Gastrocnemius medialis (tissue), 4 donors: ENCODE data around the gene ALS2CL. TPM values are rescaled to one million over a fixed set of nuclear protein-coding genes. Genes with fewer than 3 reads are reported as not detected.

ENCODE experiments used
- ATAC-seq, 2 donors: fragments of 150-250 bp; one replicate each; pipeline ENCODE4 v1.9.1; 2016
- DNase-seq, 2 donors: peaks; one replicate each; pipeline ENCODE4 v3.0.0-alpha.2; 2019
- H3K27ac ChIP-seq, 4 donors: fragments of 200-600 bp; sonication (generic); 1 replicate in 1 of 4; 2 replicates in 3 of 4; pipeline ENCODE4 v1.5.1; 2016 to 2018; ENCODE audit warnings: mild to moderate bottlenecking in 2 of 4, moderate library complexity in 1 of 4
- H3K27me3 ChIP-seq, 3 donors: fragments of 200-600 bp; sonication (generic) in 2 of 3; 1 replicate in 1 of 3; 2 replicates in 2 of 3; pipeline versions ENCODE4 v1.5.1 to v1.6.0; 2016 to 2019; ENCODE audit warnings: mild to moderate bottlenecking in 1 of 3, moderate library complexity in 1 of 3
- H3K36me3 ChIP-seq, 2 donors: fragments of 200-600 bp; sonication (generic) in 1 of 2; one replicate each; pipeline ENCODE4 v1.5.1; 2017 to 2018
- H3K4me1 ChIP-seq, 2 donors: fragments of 200-600 bp; sonication (generic) in 1 of 2; one replicate each; pipeline ENCODE4 v1.5.1; 2016 to 2017; ENCODE audit warnings: mild to moderate bottlenecking in 2 of 2
- H3K4me3 ChIP-seq, 4 donors: fragments of 200-600 bp; sonication (generic) in 3 of 4; 1 replicate in 1 of 4; 2 replicates in 3 of 4; pipeline ENCODE4 v1.5.1; 2016 to 2019; ENCODE audit warnings: mild to moderate bottlenecking in 2 of 4
- H3K9me3 ChIP-seq, 3 donors: fragments of 200-600 bp; sonication (generic) in 2 of 3; 1 replicate in 1 of 3; 2 replicates in 2 of 3; pipeline ENCODE4 v1.5.1; 2016 to 2019
- POLR2A ChIP-seq, 2 donors: fragments of 450-650 bp; IDR thresholded peaks; one replicate each; pipeline ENCODE4 v1.6.1; 2017; ENCODE audit warnings: antibody characterized with exemption in 2 of 2, mild to moderate bottlenecking in 2 of 2, moderate library complexity in 2 of 2
- in situ Hi-C, 4 donors: fragments of 200-750 bp; cut with MboI; loops; one replicate each; pipeline versions ENCODE4 v1.15.0 to v1.8.0; 2017; ENCODE audit warnings: low sequenced_read_pairs in 4 of 4
- intact Hi-C: fragments of 100-400 bp; cut with DNase I; formaldehyde crosslinking; loops from one replicate; pipeline ENCODE4 v1.15.1; 2023; ENCODE audit warnings: low total_unique reads
- total RNA-seq, 4 donors: library from RNA; depleted of rRNA; stranded (reverse); fragments of >200 nt; gene quantifications; one replicate each; pipeline versions ENCODE4 v1.1.0 to v1.2.3, GENCODE V29; 2016
- TF ChIP-seq, protein P1 (sequence below), 5 experiments: fragments of 450-650 bp in 3 of 5; fragments of 200-600 bp in 2 of 5; sonication (generic) in 2 of 5; IDR thresholded peaks in 4 of 5; conservative IDR thresholded peaks in 1 of 5; 1 replicate in 4 of 5; 2 replicates in 1 of 5; pipeline ENCODE4 v1.5.1; 2016 to 2019; ENCODE audit warnings: antibody characterized with exemption in 5 of 5, mild to moderate bottlenecking in 3 of 5, moderate library complexity in 3 of 5

ALS2CL gene
- total RNA-seq, 4 donors from 2014 or later, result 3.8 to 13.2 (median 6.2) TPM

DNA sequence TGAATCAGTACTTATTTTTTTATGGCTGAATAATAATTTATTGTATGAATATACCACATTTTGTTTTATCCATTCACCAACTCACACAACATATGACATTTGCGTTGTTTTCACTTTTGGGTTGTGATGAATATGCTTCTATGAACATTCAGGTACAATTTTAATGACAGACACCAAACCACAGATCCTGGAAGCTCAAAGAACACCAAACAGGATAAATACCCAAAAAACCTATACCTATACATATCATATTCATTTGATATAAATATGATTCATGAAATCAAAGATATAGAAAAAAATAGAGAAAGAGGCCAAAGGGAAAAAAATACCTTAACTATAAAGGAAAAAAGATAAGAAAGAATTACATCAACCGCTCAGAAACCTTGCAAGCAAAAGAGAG is 45.4 kb downstream of the ALS2CL start:
- in situ Hi-C loops, result no loop called here
- H3K4me3 ChIP-seq, result no peak overlapping the region
- H3K36me3 ChIP-seq, result no peaks in the 10 kb centered on the region
- ATAC-seq (no peak), DNase-seq (no peak)
- TF ChIP-seq, protein P1, sequence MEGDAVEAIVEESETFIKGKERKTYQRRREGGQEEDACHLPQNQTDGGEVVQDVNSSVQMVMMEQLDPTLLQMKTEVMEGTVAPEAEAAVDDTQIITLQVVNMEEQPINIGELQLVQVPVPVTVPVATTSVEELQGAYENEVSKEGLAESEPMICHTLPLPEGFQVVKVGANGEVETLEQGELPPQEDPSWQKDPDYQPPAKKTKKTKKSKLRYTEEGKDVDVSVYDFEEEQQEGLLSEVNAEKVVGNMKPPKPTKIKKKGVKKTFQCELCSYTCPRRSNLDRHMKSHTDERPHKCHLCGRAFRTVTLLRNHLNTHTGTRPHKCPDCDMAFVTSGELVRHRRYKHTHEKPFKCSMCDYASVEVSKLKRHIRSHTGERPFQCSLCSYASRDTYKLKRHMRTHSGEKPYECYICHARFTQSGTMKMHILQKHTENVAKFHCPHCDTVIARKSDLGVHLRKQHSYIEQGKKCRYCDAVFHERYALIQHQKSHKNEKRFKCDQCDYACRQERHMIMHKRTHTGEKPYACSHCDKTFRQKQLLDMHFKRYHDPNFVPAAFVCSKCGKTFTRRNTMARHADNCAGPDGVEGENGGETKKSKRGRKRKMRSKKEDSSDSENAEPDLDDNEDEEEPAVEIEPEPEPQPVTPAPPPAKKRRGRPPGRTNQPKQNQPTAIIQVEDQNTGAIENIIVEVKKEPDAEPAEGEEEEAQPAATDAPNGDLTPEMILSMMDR (IDR thresholded peaks at IDR 0.05 in 4 of 5, conservative IDR thresholded peaks at IDR 0.05 in 1 of 5), result no peak
- no peak for TF ChIP-seq POLR2A (IDR thresholded peaks at IDR 0.05)
- intact Hi-C loops, result no loop called here
- H3K9me3 ChIP-seq, result no peaks in the 10 kb centered on the region
- no peaks in the 10 kb centered on the region for H3K4me1 ChIP-seq
- H3K27ac ChIP-seq, result no peak overlapping the region
- no peaks in the 10 kb centered on the region for H3K27me3 ChIP-seq

DNA sequence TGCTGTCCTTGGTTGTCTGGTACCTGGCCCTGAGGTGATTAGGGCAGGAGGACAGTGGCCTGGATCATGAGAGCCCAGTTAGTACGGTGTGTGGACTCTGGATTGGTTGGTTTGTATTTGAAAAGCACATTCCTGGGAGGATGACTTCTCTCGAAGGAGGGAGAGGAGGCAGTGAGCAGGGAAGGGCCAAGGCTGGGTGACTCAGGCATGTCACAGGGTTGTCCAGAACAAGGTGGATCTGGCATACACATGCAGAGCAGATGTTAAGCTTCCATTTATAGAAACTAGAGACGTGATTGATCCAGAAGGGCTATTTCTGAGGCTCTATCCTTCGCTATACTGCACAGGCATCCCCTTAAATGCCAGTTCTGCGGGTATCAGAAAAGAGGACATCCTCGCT is 46.8 kb downstream of the ALS2CL start:
- intact Hi-C loops, result no loop called here
- Histone ChIP-seq H3K36me3 (no peaks in the 10 kb centered on the region), H3K27ac (no peak overlapping the region), H3K4me1 (no peaks in the 10 kb centered on the region), H3K4me3 (no peak overlapping the region), H3K27me3 (no peaks in the 10 kb centered on the region), H3K9me3 (no peaks in the 10 kb centered on the region)
- DNase-seq, result no peak
- no peak for TF ChIP-seq POLR2A (IDR thresholded peaks at IDR 0.05)
- TF ChIP-seq, protein P1 (IDR thresholded peaks at IDR 0.05 in 4 of 5, conservative IDR thresholded peaks at IDR 0.05 in 1 of 5), result no peak
- ATAC-seq, result peak in 1 of 2 donors; percentile 93
- in situ Hi-C loops, result no loop called here

DNA sequence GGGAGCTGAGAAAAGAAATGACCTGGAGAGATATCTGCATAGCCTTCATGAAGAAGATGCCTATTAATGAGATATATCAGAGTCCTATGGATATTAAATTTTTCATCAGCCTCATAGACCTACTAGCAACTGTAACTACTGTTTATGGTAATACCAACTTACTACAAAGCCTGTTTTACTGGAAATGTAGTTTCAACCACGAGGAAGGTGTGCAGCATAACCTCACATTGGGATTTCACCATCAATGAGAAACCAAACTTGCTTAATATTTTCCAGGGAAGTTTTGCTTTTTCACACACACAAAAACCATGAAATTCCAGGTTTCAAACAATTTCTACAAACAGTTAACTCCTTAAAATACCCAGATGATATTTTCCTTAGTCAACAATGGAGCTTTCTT is 49.8 kb downstream of the ALS2CL start:
- TF ChIP-seq, protein P1 (IDR thresholded peaks at IDR 0.05 in 4 of 5, conservative IDR thresholded peaks at IDR 0.05 in 1 of 5), result no peak
- TF ChIP-seq POLR2A (IDR thresholded peaks at IDR 0.05), result no peak
- Histone ChIP-seq H3K9me3 (no peaks in the 10 kb centered on the region), H3K27me3 (no peaks in the 10 kb centered on the region), H3K36me3 (no peaks in the 10 kb centered on the region), H3K4me3 (no peak overlapping the region), H3K27ac (no peak overlapping the region), H3K4me1 (no peaks in the 10 kb centered on the region)
- in situ Hi-C loops (no loop called here), intact Hi-C loops (no loop called here)
- ATAC-seq, result no peak
- no peak for DNase-seq

DNA sequence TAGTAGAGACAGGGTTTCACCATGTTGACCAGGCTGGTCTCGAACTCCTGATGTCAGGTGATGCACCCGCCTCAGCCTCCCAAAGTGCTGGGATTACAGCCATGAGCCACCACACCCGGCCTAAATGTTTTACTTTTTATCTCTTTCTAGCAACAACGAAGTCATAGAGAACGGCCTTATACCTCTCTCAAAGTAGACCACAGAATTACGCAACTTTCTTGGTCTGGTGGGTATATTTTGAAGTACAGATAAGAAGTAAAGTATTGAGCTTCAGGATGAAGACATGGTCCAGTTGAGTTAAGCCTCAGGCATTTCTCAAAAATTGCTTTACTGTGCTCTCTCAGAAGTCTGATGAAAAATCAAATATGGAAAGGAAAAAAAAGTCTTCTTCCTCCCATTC is 50.5 kb downstream of the ALS2CL start:
- in situ Hi-C loops, result no loop called here
- Histone ChIP-seq H3K4me1 (no peaks in the 10 kb centered on the region), H3K36me3 (no peaks in the 10 kb centered on the region), H3K4me3 (no peak overlapping the region), H3K27me3 (no peaks in the 10 kb centered on the region), H3K27ac (no peak overlapping the region), H3K9me3 (no peaks in the 10 kb centered on the region)
- DNase-seq (no peak), ATAC-seq (no peak)
- TF ChIP-seq, protein P1 (IDR thresholded peaks at IDR 0.05 in 4 of 5, conservative IDR thresholded peaks at IDR 0.05 in 1 of 5), result no peak
- TF ChIP-seq POLR2A (IDR thresholded peaks at IDR 0.05), result no peak
- intact Hi-C loops, result no loop called here

DNA sequence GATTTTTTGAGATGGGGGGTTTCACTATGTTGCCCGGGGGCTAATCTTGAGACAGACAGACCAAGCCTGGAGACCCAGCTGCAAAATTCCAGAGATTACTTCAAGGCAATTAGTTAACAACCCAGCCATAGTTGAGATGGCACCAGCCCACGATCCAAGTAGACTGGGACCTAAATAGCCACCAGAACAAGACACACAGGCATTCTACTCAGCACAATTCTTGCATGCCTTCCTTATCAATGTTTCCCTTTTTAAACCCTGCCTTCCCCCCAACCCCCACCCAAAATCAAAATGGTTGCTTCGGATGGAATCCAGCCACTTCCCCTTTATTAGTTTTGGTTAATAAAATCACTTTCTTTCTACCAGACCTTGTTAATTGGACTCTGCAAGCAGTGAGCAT is 52.6 kb downstream of the ALS2CL start:
- H3K36me3 ChIP-seq, result no peaks in the 10 kb centered on the region
- intact Hi-C loops (no loop called here), in situ Hi-C loops (no loop called here)
- no peaks in the 10 kb centered on the region for H3K27me3 ChIP-seq
- no peaks in the 10 kb centered on the region for H3K4me1 ChIP-seq
- no peak for DNase-seq
- TF ChIP-seq, protein P1 (IDR thresholded peaks at IDR 0.05 in 4 of 5, conservative IDR thresholded peaks at IDR 0.05 in 1 of 5), result no peak
- no peak for TF ChIP-seq POLR2A (IDR thresholded peaks at IDR 0.05)
- H3K9me3 ChIP-seq, result no peaks in the 10 kb centered on the region
- no peak for ATAC-seq
- no peak overlapping the region for H3K4me3 ChIP-seq
- no peak overlapping the region for H3K27ac ChIP-seq
